Ovary (tissue), 3 donors: ENCODE data around the gene PGAP6.

ENCODE experiments used
- EP300 ChIP-seq: sonication (generic); formaldehyde crosslinking; IDR thresholded peaks from one replicate; pipeline ENCODE4 v1.6.1; 2017; ENCODE audit warnings: antibody characterized with exemption
- POLR2A ChIP-seq: fragments of 450-650 bp; IDR thresholded peaks from one replicate; pipeline ENCODE4 v1.6.1; 2017; ENCODE audit warnings: antibody characterized with exemption, mild to moderate bottlenecking, moderate library complexity
- TF ChIP-seq, protein P1 (sequence below), 3 donors: fragments of 450-650 bp in 2 of 3; fragments of 200-600 bp in 1 of 3; IDR thresholded peaks; one replicate each; pipeline versions ENCODE4 v1.5.1 to v1.8.0; 2016 to 2022; ENCODE audit warnings: antibody characterized with exemption in 3 of 3, mild to moderate bottlenecking in 1 of 3
- donor health status: DM: no; HTN: no; CAD: no.

DNA sequence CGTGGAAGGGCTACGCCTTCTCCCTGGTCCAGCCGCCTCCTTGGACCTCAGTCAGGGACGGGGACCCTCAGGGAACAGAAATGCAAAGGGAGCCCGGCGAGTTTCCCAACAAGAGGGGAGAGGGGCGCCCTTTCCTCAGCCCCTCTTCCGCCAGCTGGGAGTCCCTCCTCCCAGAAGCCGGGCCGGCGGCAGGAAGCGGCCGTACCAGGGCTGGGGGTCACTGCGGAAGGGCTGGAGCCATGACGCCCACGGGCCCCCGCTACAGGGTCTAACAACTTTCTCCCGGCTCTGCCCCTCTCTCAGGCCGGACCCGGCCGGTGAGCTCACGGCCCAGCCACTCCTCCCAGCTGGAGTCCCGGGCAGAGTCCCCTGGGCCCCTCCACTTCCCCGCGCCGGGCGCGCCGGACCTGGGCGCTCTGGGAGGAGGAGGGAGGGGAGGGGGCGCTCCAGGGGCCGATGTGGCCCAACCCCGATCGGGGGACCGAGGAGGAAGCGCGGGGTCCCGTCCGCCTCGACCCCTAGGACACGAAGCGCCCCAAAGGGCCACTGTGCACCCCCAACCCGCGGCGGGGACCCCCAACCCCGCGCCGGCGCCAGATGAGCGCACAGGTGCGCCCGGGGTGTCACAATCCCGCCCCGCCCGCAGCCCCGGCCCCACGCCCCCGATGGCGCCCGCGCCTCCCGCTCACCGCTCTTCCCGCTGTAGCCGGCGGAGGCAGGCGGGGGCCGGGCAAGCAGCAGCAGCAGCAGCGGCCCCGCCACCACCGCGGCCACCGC lies 578 bp downstream of the PGAP6 start:
- TF ChIP-seq EP300 (no peak), POLR2A (no peak)
- TF ChIP-seq, protein P1, sequence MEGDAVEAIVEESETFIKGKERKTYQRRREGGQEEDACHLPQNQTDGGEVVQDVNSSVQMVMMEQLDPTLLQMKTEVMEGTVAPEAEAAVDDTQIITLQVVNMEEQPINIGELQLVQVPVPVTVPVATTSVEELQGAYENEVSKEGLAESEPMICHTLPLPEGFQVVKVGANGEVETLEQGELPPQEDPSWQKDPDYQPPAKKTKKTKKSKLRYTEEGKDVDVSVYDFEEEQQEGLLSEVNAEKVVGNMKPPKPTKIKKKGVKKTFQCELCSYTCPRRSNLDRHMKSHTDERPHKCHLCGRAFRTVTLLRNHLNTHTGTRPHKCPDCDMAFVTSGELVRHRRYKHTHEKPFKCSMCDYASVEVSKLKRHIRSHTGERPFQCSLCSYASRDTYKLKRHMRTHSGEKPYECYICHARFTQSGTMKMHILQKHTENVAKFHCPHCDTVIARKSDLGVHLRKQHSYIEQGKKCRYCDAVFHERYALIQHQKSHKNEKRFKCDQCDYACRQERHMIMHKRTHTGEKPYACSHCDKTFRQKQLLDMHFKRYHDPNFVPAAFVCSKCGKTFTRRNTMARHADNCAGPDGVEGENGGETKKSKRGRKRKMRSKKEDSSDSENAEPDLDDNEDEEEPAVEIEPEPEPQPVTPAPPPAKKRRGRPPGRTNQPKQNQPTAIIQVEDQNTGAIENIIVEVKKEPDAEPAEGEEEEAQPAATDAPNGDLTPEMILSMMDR (IDR thresholded peaks at IDR 0.05): no peak
